Ishikawa (cell line): Measurements from ENCODE around the gene XAGE2.

ENCODE experiments used
- CEBPB ChIP-seq: IDR thresholded peaks from 2 replicates; pipeline ENCODE4 v1.6.1; 2012
- CREB1 ChIP-seq: IDR thresholded peaks from 2 replicates; pipeline ENCODE4 v1.6.1; 2012; ENCODE audit warnings: low read depth
- EGR1 ChIP-seq: IDR thresholded peaks from 2 replicates; pipeline ENCODE4 v1.6.1; 2012
- EP300 ChIP-seq: IDR thresholded peaks from 2 replicates; pipeline ENCODE4 v1.6.1; 2012; ENCODE audit warnings: borderline replicate concordance
- FOXM1 ChIP-seq: IDR thresholded peaks from 2 replicates; pipeline ENCODE4 v1.6.1; 2012; ENCODE audit warnings: low read depth, borderline replicate concordance
- MAX ChIP-seq: IDR thresholded peaks from 2 replicates; pipeline ENCODE4 v1.6.1; 2012
- NFIC ChIP-seq: IDR thresholded peaks from 2 replicates; pipeline ENCODE4 v1.6.1; 2012
- RAD21 ChIP-seq: IDR thresholded peaks from 2 replicates; pipeline ENCODE4 v1.6.1; 2012; ENCODE audit warnings: low read depth
- REST ChIP-seq: IDR thresholded peaks from 2 replicates; pipeline ENCODE4 v1.6.1; 2012; ENCODE audit warnings: low read depth, mild to moderate bottlenecking
- TAF1 ChIP-seq: IDR thresholded peaks from 2 replicates; pipeline ENCODE4 v1.6.1; 2012; ENCODE audit warnings: low read depth, mild to moderate bottlenecking
- TCF12 ChIP-seq: IDR thresholded peaks from 2 replicates; pipeline ENCODE4 v1.6.1; 2012; ENCODE audit warnings: low read depth
- TEAD4 ChIP-seq: IDR thresholded peaks from 2 replicates; pipeline ENCODE4 v1.6.1; 2012
- USF1 ChIP-seq: IDR thresholded peaks from 2 replicates; pipeline ENCODE4 v1.6.1; 2012
- YY1 ChIP-seq: IDR thresholded peaks from 2 replicates; pipeline ENCODE4 v1.6.1; 2012; ENCODE audit warnings: low read depth
- ZBTB7A ChIP-seq: IDR thresholded peaks from 2 replicates; pipeline ENCODE4 v1.6.1; 2012; ENCODE audit warnings: low read depth

The XAGE2 gene

GRCh38 chrX:52420824-52421443, 52.1 kb downstream of the XAGE2 start:
- no peak for TF ChIP-seq EP300
- TF ChIP-seq CEBPB = no peak
- TF ChIP-seq ZBTB7A = no peak
- no peak for TF ChIP-seq TAF1
- no peak for TF ChIP-seq FOXM1
- TF ChIP-seq TEAD4 = no peak
- TF ChIP-seq NFIC = no peak
- TF ChIP-seq MAX = no peak
- no peak for TF ChIP-seq YY1
- no peak for TF ChIP-seq REST
- no peak for TF ChIP-seq USF1
- TF ChIP-seq CREB1 = no peak
- no peak for TF ChIP-seq EGR1
- TF ChIP-seq TCF12 = no peak
- TF ChIP-seq RAD21 = no peak

- TF ChIP-seq CEBPB (no peak), USF1 (no peak), ZBTB7A (no peak), NFIC (no peak)
Measured at GRCh38 chrX:52422884-52423283, 54.1 kb downstream of the XAGE2 start.

GRCh38 chrX:52424656-52425055, 55.8 kb downstream of the XAGE2 start:
- no peak for TF ChIP-seq EGR1
- TF ChIP-seq TAF1 = no peak
